Activated CD8-positive, alpha-beta memory T cell treated with anti-CD3 and anti-CD28 coated beads, Interleukin-2, amount 50 U/mL, for 24 hours (primary cell): ENCODE measurements around the gene RAP1A.
"Not testable (repeated sequence)": the region's sequence is repeated elsewhere in the genome, so short reads cannot be mapped to it uniquely, and the experiment has no call there.

ENCODE experiments used
- DNase-seq: peaks from one replicate; pipeline ENCODE4 v3.0.0-alpha.2; 2020; ENCODE audit errors: extremely low read depth

RAP1A gene

GRCh38 chr1:111597426-111597825 lies 22.2 kb upstream of the RAP1A start:
- DNase-seq: no peak

GRCh38 chr1:111598544-111598943 lies 21.0 kb upstream of the RAP1A start:
- no peak for DNase-seq

- no peak for DNase-seq
These were observed 19.6 kb upstream of the RAP1A start for GRCh38 chr1:111599781-111600693.

GRCh38 chr1:111600886-111601386 lies 18.7 kb upstream of the RAP1A start:
- no peak for DNase-seq

- no peak for DNase-seq
These were observed 17.3 kb upstream of the RAP1A start for GRCh38 chr1:111602302-111602701.

GRCh38 chr1:111602974-111603373 lies 16.6 kb upstream of the RAP1A start:
- no peak for DNase-seq

GRCh38 chr1:111603979-111604378 lies 15.6 kb upstream of the RAP1A start:
- DNase-seq: peak; percentile 58

GRCh38 chr1:111604931-111605330 lies 14.7 kb upstream of the RAP1A start:
- no peak for DNase-seq

- no peak for DNase-seq
These were observed 14.0 kb upstream of the RAP1A start for GRCh38 chr1:111605576-111605975.

- not testable (repeated sequence) for DNase-seq
These were observed 13.0 kb upstream of the RAP1A start for GRCh38 chr1:111606457-111607215.

GRCh38 chr1:111608528-111608927 lies 11.1 kb upstream of the RAP1A start:
- DNase-seq: not testable (repeated sequence)

GRCh38 chr1:111611986-111612385 lies 7.6 kb upstream of the RAP1A start:
- no peak for DNase-seq

- DNase-seq: no peak
These were observed 3.5 kb upstream of the RAP1A start for GRCh38 chr1:111615870-111616715.

- DNase-seq: no peak
These were observed 1.5 kb upstream of the RAP1A start for GRCh38 chr1:111618081-111618480.

GRCh38 chr1:111618961-111619634 lies 491 bp upstream of the RAP1A start:
- no peak for DNase-seq

GRCh38 chr1:111620441-111620971 lies 917 bp downstream of the RAP1A start:
- no peak for DNase-seq

- DNase-seq: no peak
These were observed 1.5 kb downstream of the RAP1A start for GRCh38 chr1:111621050-111621449.

- DNase-seq: no peak
These were observed 2.6 kb downstream of the RAP1A start for GRCh38 chr1:111622166-111622565.

GRCh38 chr1:111624382-111624781 lies 4.8 kb downstream of the RAP1A start:
- no peak for DNase-seq

- DNase-seq: no peak
These were observed 5.7 kb downstream of the RAP1A start for GRCh38 chr1:111625276-111625675.

- DNase-seq: no peak
These were observed 8.6 kb downstream of the RAP1A start for GRCh38 chr1:111628153-111628552.
